Inflammatory macrophage treated with lipopolysaccharide for 1 hour (primary cell): ENCODE results near the gene SYNGR4.

ENCODE experiments used
- DNase-seq, 2 donors: peaks; one replicate each; pipeline ENCODE4 v3.0.0-alpha.2; 2020 to 2022

The SYNGR4 gene

DNA sequence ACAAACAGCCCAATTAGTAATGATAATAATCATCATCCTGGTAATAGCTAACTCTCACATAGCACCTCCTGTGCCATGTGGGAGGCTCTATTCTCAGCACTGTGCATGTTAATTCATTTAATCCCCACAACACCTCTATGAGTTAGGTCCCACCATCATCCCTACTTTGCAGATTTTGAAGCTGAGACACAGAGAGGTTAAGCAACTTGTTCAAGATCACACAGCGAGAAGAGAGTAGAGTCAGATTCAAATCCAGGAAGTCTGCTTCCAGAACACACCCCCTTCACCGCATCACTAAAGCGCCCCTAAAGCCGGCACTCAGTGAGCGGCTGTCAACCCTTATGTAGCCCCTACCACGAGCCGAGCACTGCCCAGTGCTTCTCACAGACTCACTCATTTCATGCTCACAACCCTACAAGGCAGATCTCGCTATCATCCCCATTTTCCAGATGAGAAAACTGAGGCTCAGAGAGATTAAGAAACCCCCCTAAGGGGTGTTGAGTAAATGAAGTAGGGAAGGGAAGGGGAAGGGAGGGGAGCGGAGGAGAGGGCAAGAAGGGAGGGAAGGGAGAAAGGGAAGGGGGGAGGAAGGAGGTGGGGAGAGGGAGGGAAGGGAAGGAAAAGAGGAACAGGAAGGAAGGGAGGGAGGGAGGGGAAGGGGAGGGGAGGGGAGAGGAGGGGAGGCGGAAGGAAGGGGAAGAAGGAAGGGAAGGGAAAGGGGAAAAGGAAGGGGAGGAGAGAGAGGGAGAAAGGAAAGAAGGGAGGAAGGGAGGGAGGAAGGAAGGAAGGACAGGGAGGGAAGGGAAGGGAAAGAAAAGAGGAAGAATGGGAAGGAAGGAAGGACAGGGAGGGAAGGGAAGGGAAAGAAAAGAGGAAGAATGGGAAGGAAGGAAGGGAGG lies 22.4 kb upstream of the SYNGR4 start:
- DNase-seq = no peak

DNA sequence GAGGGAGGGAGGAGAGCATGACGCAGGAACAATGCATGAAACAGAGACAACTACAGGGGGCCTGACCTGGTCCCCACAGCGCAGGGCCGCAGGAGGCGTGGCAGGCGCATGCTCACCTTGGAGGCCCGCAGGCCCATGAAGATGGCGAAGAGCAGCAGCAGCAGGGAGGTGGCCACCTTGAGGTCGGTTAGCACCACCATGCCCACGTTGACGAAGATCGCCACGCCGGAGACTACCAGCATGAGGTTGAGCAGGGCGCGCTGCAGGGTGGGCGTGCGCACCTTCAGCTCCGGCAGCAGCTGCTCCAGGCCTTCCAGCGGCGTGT lies 21.8 kb upstream of the SYNGR4 start:
- no peak for DNase-seq

DNA sequence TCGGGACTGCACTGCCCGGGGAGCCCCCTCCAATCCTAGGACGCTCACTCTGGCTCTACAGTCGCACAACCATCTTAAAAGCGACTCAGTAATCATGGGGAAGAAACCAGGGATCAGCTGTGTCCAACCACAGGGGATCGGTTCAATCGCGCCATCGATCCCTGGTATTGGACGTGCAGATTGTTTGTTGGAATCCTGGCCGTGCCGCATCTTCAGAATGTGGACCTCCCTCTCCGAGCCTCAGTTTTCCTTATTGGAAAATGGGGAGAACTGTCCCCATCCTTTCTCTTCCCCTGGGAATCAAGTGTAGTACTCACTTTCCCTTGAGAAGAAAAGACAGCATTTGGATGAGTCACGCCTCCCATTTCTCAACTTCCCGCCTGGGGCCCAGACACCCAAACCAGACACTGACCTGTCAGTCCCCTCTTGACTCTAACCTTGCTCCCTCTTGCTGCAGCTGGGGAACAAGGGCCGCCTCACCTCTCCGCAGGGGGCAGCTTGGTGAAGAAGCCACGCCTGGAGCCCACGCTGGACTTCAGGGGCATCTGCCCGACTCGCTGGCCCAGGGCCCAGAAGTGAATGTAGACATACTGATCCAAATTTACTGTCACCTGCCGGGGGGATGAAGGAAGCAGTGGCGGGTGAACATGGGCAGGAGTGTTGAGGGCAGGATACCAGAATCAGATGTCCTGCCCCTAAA lies 21.2 kb upstream of the SYNGR4 start:
- no peak for DNase-seq

DNA sequence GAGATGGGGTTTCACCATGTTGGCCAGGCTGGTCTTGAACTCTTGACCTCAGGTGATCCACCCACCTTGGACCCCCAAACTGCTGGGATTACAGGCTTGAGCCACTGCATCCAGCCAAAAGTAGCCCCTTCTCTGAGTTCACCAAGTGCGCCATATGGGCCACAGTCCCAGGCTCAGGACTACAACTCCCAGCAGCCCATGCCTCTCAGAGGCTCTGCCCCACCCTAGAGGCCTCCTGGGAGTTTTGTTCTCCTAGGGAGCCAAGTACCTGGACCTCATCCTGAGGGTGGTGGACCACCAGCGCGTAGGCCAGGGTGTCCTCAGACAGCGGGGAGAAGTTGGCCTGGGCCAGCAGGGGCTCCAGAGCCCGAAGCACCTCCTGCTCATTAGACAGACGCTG lies 19.3 kb upstream of the SYNGR4 start:
- DNase-seq = no peak

DNA sequence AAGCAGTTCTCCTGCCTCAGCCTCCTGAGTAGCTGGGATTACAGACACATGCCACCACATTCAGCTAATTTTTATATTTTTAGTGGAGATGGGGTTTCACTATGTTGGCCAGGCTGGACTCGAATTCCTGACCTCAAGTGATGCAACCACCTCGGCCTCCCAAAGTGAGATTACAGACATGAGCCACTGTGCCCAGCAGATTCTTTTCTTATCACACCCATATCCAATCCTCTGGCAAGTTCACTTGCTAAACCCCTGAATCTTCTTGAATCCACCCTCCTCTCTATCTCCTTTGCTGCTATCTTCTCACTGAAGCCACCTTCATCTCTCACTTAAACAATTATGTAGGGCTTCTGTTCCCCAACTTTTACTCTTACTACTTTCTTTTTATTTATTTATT lies 18.0 kb upstream of the SYNGR4 start:
- DNase-seq = no peak

DNA sequence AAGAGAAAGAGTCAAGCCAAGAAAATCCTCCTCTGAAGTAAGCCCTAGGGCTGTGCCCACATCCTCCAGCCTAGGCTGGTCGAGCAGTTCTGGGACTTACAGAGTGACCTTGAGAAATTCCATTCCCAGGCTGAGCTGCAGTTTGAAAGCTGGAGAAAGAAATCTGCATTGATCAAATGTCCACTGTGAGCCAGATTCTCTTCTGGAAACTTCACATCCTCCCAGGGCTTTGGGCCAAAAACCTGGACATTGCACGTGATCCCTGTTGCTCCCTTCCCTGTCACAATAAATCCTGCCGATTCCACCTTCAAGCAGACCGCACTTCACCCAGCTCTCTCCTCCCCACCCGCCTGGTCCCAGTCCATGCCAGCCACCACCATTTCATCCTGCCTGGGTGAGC lies 16.1 kb upstream of the SYNGR4 start:
- no peak for DNase-seq

DNA sequence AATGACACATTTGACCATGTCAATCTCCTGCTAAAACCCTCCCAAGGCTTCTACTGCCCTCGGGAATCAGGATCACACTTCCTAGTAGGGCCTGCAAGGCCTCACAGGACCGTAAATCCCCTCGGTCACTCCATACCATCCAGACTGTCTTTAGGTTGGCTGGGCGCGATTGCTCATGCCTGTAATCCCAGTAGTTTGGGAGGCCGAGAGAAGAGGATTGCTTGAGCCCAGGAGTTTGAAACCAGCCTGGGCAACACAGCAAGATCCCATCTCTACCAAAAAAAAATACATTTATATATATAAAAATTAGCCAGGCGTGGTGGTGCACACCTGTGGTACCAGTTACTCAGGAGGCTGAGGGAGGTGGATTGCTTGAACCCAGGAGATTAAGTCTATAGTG lies 15.4 kb upstream of the SYNGR4 start:
- no peak for DNase-seq

DNA sequence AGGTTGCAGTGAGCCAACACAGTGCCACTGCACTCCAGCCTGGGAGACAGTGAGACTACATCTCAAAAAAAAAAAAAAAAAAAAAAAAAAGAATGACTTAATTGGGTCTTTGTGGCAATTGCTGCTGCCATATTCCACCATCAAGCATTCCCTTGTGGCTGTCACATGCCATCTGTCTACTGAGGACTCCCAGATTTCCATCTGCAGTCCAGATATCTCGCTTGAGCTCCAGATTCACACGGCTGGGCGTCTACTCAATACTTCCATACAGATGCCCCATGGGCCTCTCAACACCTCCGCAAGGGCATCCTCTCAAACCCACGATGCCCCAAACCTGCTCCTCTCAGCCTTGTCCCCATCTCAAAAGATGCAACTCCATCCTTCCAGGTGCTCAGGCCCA lies 13.3 kb upstream of the SYNGR4 start:
- no peak for DNase-seq

DNA sequence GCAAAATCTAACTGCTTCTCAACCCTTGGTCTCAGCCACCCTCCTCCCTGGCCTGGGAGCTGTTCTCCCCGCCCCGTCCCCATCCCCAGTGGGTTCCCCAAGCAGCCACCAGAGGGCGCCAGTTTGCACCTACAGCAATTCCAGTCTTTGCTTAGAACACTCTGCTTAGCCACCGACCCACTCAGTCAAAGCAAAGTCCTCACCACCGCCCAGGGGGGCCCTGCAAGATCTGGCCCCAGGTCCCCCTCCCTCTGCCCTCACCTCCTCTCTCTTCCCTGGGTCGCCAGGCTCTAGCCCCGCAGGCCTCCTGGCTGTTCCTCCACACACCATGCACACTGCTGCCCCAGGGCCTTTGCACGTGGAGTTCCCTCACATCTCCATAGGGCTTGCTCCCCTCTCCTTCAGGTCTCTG lies 12.8 kb upstream of the SYNGR4 start:
- DNase-seq = peak in 1 of 2 donors; percentile 93

DNA sequence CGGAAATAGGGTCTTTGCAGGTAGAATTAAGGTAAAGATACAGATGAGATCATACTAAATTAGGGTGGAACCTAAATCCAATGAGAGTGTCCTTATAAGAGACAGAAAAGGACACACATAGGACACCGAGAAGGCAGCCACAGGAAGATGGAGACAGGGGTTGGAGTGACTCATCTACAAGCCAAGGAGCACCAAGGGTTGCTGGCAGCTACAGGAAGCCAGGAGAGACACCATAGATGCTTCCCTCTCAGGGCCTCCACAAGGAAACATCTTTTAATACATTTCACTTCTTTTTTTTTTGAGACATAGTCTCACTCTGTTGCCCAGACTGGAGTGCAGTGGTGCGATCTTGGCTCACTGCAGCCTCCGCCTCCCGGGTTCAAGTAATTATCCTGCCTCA lies 10.5 kb upstream of the SYNGR4 start:
- no peak for DNase-seq

DNA sequence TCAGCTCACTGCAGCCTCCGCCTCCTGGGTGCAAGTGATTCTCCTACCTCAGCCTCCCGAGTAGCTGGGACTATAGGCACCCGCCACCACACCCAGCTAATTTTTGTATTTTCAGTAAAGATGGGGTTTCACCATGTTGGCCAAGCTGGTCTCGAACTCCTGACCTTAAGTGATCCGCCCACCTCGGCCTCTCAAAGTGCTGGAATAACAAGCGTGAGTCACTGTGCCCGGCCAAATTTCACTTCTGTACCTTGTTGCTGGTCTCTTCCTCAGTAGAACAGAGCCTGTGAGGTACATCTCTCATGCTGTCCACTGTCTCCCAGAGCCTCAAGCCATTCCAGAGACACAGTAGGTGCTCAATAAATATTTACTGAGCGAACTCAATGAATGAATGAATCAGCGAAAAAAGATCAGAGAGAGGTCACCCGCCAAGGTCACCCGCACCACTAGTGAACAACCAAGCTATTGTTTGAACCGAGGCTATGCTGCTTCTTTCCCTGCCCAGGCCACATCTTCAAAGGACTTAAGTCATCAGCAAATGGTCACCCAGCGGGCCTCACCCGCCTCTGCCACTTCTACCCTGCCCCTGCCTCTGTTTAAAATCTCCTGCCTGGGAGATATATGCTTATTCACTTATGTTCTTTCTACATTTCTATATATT lies 9.7 kb upstream of the SYNGR4 start:
- DNase-seq = no peak

DNA sequence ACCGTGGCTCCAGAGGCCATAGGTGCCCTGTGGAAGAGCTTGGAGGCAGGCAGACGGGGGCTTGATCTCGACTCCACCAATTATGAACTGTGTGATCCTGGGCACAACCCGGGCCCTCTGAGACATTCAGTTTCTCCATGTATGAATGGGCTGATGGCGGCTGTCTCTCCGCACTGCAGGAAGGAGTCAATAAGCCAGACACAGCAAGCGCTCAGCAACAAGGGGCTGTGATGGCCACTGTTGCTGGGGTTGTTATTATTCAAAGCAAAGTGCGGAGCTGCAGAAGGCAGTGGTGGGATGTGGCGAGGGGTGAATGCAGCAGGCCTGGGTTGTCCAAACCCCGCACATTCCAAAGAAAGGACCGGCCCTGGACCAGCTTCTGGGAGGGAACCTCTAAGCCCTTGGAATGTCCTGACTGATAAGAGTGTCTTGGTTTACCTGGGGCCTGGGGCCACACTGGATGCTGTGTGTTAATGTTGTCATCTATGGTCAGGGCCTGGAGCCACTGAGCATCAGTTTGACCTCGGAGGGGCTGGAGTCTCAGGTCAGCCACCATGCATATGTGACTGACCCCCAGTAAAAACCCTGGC lies 8.7 kb upstream of the SYNGR4 start:
- no peak for DNase-seq

DNA sequence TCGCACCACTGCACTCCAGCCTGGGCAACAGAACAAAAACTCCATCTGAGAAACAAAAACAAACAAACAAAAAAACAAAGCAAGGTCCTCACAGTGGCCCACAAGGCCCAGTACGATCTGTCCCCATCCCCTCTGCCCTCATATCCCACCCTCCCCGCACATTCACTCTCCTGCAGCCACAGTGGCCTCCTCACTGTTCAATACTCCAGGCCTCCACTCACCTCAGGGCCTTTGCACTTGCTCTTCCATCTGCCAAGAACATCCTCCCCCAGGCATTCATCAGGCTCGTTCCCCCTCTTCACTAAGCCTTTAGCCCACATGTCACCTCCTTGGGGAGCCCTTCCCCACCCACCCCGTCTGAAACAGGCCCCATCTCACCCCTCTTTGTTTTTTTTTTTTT lies 5.0 kb upstream of the SYNGR4 start:
- DNase-seq = no peak

DNA sequence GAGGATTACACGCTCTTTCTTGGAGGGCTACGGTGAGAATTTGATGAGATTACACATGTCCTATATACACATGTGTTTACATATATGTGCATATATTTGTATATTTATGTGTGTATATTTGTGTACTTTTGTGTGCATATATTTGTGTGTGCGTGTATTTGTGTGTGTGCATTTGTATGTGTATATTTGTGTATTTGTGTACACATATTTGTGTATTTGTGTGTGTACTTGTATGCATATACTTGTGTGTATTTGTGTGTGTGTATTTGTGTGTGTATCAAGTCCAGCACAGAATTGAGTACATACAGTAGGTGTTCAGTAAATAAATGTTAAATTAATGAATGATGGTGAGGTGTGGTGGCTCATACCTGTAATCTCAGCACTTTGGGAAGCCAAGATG lies 2.3 kb upstream of the SYNGR4 start:
- DNase-seq = no peak

DNA sequence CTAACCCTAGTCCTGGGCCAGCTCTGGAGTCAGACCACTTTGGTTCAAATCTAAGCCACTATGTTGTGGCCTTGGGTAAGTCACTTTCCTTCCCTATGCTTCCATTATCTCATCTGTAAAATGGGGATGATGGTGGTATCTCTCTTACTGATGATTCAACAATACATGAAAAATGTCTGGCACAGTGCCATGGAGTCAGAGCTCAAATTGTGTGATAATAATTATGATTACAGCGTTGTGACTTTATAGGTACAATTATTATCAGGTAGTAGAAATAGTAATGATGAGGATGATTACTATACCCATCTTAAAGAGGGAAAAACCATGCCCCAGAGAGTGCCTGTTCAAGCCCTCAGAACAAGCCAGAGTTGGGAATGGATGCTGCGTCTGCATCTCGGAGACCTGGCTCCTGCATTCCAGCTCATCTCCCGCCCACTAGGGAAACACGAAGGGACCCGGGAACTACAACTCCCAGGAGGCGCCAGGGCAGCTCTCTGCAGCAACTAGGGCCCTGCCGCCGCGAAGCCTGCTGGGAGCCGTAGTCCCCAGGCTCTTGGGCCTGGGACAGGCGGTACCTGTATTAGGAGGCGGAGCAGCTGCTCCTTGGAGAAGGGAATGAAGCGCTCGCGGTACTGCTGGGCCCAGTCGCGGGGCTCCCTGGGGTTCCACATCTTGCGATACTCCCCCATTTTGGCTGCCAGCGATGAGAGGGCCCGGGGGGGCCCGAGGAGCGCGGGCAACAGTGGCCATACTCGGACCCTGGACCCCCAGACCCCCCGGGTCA lies 1.3 kb upstream of the SYNGR4 start:
- DNase-seq = peak; percentile 89 to 91

DNA sequence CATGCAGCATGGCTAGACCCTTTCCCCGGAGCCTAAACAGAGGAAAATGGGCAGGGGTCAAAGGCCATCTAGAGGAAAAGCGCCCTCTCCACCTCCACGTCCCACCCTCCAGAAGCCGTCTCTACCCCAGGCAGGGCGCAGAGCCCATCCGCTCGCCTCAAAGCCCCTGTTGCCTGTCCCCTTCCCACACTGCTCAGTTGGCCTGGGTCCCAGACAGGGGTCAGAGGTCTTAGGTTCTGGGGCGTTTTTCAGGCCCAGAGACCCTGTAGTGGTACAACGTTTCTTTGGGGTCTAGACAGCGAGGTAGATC lies 712 bp upstream of the SYNGR4 start:
- DNase-seq = no peak

DNA sequence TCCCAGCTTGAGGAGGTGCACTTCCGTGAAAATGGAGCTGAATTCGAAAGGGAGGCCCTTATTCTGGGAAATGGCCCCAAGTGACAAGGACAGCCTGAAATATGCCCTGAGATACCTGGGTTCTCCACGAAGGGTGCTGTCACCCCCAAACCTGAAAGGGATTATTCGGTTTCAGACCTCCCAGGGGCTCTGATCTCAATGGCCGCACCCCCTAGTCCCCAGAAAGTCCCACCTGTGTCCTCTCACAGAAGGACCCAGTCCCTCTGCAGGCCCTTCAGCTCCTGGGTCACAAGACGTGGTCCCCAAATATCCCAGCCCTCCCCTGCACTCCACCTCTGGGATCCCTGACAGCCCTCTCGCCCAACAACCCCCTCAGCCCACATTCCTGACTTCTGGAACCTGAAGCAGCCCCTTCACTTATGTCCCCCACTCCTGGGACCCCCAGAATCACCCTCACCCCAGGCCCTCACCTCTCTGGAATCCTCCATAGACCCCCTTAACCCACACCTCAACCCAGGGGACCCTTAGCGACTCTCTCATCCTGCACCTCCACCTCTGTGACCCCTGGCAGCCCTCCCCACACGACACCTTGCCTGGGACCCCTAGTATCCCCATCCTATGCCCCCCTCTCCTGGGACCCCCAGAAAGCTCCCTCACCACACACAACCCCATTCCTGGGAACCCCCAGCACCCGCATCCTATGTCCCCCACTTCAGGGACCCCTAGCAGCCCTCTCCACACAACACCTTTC lies 606 bp downstream of the SYNGR4 start:
- no peak for DNase-seq

DNA sequence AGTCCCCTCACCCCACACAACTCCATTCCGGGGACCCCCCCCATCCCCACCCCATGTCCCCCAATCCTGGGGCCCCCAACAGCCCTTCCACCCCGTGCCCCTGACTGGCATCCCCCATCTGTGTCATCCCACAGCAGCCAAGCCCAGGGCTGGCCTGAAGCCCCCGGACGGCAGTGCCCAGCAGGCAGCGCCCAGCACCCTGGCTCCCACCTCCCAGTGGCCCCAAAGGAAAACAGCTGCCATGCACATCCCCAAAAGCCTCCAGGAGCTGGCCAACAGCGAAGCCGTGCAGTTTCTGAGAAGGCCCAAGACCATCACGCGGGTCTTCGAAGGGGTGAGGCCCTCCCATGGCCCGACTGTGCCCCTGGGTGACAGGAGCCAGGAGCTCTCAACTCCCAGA lies 1.4 kb downstream of the SYNGR4 start:
- DNase-seq = no peak

DNA sequence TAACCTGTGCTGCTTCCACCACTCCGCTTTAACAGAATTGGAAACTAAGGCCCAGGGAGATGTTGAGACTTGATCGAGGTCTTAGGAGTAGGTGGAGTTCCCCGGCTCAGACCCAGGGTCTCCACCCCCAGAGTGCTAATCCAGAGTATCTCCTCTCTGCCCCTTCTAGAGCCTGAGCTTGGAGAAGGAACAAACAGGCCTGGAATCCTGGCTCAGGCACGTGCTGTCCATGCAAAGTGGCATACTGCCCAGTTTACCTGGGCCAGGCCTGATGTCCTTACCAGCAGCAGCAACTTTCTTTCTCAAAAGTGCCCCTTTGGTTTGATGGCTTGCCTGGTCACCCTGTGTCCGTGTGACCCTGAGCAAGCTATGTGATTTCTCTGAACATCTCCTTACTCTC lies 3.7 kb downstream of the SYNGR4 start:
- no peak for DNase-seq

DNA sequence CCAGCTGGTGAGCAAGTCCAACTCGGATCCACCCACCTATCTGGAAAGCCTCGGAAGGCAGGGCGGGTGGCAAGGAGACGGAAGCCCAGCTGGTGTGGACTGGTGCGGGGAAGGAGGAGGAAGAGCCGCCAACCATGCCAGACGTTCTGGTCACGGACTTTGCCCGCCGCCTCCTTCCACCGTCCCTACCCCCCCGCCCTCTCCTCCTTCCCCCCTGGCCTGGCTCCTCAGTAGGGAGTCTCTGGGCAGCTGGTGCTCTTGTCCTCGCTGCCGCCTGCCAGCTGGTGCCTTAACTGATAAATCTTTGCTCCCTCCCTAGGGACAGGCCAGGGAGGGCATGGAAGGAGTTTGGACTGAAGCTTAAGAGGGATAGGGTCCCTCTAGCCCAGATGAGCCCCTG lies 4.8 kb downstream of the SYNGR4 start:
- DNase-seq = no peak

DNA sequence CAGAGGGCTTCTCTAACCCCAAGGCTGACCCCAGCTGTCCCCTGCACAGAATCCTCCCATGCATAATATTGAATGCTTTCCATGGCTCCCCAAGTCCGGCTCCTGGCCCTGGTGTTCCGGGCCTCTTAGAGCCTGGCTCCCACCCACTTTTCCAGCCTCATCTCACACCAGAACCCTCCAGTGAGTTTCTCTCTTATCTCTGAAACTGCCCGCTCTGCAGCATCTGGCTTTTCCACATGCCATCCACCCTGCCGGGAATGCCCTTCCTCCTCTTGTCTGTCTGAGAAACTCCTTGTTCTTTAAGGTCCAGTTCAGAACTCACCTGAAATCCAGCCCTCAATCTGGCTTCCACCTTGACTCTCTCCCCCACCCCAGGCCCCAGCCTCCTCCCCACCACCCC lies 6.8 kb downstream of the SYNGR4 start:
- DNase-seq = no peak

DNA sequence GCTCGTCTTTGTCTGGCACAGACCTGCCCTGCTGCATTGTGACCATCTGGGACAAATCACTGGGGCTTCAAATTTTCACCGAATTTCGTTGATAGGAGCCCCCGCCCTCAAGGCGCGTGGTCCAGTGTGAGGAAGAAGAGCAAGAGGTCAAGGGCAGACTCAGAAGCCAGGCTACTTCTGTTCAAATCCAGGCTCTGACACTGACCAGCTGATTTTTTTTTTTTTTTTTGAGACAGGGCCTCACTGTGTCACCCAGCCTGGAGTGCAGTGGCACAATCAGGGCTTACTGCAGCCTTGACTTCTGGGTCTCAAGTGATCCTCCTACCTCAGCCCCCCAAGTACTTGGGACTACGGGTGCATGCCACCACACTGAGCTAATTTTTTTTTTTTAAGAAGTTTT lies 7.2 kb downstream of the SYNGR4 start:
- DNase-seq = no peak
